LoVo (cell line): ENCODE results near the gene SPIB.
"Not testable (repeated sequence)": the region's sequence is repeated elsewhere in the genome, so short reads cannot be mapped to it uniquely, and the experiment has no call there.

ENCODE experiments used
- DNase-seq: peaks from one replicate; pipeline ENCODE4 v3.0.0-alpha.2; 2016; ENCODE audit warnings: low spot score

SPIB gene

DNA sequence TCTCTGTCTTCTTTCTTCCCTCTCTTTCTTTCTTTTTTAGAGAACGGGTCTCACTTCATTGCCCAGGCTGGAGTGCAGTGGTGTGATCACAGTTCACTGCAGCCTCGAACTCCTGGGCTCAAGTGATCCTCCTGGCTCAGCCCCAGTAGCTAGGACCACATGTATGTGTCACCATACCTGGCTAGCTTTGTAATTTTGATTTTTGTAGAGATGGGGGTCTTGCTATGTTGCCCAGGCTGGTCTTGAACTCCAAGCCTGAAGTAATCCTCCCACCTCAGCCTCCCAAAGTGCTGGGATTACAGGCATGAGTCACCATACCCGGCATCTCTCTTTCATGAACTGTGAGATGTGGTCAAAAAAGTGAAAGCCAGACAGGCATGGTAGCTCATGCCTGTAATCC is 54.6 kb downstream of the SPIB start:
- not testable (repeated sequence) for DNase-seq

DNA sequence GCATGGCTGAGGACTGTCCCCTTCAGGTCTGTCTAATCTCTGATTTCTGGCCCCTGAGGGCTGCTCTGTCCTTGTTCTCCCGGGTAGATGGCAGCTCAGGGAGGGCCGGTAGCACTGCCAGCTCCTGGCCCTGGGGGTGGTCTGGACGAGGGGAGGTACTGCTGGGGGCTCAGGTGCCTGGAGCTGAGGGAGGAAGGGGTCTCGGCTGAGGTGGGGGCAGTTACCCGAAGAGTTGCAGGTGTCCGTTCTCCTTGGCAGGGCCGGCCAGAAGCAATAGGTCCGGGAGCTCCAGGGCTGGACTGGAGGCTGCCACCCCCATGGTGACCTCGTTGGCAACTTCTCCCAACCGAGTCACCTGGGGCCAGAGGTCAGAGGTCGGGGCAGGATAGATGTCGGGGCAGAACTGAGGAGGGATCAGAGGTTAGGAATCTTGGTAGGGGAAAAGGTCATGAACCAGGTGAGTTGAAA is 56.4 kb downstream of the SPIB start:
- no peak for DNase-seq

DNA sequence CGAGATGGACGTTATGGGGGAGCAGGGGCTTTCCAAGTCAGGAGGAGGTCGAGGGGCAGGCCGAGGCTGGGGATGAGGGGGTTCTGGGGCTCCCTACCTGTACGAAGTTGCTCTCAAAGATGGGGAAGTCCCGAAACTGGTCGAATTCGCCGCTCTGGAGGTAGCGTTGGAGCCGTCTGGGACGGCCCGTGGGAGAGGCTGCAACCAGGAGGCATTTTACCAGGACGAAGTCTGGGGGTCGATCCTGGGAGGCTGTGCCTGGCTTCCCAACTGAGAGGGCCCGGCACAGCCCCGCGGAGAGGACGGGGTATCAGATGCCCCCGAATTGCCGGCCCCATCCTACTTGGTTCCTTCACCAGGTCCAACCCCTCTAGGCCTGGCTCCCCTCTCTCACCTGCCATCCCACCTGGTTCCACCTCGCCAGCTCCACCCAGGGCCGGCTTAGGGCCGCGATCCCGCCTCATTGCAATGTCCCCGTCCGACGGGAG is 57.0 kb downstream of the SPIB start:
- DNase-seq = no peak

DNA sequence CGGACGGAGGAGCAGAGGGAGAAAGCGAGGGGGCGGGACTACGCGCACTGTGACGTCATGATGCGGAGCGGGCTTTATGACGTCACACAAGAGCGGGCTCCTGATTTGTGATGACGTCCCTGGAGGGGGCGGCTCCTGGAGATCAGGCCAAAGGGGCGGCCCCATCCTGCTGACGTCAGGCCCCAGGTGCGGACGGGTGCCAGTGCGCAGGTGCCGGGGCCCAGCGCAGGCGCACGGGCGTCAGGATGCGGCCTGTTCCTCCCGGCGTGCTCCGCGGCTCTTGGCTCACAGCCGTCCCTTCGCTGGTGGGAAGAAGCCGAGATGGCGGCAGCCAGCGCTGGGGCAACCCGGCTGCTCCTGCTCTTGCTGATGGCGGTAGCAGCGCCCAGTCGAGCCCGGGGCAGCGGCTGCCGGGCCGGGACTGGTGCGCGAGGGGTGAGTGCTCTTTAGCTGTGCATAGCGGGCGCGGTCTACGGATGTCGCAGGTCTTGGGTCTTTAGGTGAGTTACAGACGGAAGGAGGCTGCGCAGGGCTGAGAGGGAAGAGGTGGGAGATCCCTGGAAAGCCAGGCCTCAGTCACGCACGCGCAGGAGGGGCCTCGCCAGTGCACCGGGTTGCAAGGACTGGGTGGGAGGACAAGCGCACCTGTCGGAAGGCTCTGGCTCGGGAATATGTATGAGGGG is 57.6 kb downstream of the SPIB start, which contains the start of the genes EMC10 and GARIN5A:
Gene EMC10 (plus strand): TSS at position 284 of the 683 bp plus-strand sequence. CDS start 38 bp downstream, at position 322.
Gene GARIN5A (minus strand): TSS at position 625 of the 683 bp plus-strand sequence. CDS start 460 bp downstream, at position 165.
- peak; percentile 95 for DNase-seq

DNA sequence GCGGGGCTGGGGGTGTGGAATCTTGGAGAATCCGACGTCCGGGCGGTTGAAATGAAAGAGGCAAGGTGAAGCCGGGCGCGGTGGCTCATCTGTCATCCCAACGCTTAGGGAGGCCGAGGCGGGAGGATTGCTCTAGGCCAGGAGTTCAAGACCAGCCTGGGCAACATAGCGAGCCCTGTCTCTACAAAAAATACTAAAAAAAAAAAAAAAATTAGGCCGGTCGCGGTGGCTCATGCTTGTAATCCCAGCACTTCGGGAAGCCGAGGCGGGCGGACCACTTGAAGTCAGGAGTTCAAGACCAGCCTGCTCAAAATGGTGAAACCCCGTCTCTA is 58.1 kb downstream of the SPIB start:
- no peak for DNase-seq

DNA sequence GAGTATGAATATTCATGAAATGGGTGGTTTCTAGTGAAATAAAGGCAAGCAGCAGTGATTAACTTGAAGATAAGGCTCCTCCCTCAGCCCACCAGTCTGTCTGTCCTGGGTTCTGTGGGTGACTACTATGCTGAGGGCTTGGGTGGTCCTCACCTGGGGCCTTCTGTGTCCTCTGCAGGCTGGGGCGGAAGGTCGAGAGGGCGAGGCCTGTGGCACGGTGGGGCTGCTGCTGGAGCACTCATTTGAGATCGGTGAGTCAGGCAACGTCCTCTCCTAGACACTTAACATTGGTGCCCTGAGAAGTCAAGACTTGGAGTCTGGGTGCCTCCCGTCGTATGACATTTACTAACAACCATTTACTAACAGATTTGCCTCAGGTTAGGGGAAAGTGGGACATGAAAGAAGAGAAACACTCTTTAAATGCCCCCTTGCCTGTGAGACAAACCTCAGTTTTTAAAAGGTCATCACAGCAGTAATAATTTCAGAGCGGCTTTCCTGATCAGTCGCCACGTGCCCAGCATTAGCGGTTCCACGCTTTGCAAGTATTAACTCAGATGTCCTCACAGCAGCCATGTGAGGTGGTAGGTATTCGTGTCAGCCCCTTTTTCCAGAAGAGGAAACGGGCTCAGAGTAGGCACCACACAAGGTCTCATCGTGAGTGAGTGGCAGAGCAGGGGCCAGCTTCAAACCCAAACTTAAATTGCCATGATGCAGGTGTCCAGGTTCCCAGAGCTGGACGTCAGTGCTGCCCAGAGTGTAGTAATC is 59.2 kb downstream of the SPIB start:
- no peak for DNase-seq

DNA sequence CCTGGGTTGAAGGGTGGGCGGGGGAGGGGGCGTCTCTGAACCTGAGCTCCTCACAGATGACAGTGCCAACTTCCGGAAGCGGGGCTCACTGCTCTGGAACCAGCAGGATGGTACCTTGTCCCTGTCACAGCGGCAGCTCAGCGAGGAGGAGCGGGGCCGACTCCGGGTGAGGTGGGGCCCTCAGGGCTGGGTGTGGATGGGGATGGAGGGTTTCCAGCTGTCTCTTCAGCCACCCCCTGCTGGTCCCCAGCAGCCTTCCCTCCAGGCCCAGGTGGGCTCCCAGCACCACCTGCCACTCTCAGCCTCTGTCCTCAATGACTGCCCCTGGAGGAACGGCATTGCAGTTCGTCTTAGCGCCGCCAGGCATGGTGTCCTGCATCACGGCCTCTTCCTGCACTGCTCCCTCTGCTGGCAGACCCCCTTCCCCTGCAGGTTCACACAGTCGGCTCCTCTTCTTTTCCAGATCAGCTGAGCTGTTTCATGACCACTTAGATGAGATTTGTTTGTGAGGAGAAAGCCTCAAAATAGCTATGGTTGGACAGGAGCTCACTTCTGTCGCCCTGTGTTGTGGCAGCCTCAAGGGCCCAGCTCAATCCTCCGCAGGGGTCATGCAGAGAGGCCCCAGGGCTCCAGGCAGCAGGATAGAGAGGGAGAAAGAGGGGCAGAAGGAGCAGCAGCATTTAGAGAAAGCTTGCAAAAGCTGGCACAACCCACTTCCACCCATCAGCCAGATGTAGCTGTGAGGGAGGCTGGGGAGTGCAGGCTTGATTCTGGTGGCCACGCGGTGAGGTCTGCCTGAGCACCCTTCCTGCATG is 60.4 kb downstream of the SPIB start:
- no peak for DNase-seq

DNA sequence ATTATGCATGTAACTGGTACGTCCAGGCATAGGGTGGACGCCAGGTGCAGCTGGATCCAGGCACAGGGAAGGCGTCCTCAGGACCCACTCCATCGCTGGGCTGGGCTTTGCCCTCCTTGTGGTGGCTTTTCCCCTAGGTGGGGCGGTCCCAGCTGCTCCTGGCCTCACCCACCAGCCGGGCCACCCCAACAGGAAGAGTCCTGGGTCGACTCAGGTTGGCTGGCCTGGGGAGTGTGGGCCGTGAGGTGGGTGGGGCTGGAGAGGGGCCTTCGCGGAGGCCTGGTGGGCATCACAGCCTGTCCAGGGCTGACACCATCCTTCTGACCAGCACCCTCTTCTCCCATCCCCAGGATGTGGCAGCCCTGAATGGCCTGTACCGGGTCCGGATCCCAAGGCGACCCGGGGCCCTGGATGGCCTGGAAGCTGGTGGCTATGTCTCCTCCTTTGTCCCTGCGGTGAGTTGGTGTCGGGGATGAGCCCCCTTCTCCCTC is 61.1 kb downstream of the SPIB start:
- no peak for DNase-seq

DNA sequence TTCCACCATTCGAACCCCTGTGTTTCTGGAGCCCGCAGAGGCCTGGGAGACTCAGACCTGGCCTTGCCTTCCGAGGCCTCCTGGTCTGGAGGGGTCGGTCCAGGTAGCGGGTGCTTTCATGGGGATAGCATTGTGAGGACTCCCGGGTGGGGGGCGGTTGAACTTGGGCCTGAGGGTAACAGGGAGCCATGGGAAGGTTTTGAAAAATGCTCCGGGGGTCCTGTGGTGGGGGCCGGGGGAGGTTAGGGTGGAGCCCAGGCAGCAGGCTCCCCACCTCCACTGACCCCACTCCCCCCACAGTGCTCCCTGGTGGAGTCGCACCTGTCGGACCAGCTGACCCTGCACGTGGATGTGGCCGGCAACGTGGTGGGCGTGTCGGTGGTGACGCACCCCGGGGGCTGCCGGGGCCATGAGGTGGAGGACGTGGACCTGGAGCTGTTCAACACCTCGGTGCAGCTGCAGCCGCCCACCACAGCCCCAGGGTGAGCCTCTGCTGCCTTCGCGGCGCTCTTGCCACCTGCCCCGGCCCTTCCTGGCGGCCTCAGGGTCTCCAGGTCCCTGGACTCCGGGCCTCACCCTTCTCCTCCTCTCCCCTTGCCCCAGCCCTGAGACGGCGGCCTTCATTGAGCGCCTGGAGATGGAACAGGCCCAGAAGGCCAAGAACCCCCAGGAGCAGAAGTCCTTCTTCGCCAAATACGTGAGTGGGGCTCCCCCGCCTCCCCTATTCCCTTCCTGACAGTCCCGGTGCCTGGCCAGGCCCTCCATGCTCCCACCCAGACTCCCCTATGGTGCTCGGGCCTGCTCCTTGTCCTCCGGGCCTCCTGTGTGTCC is 61.8 kb downstream of the SPIB start:
- DNase-seq = no peak
